ENCODE measurements around the gene ERN1.
"Not testable (repeated sequence)": the region's sequence is repeated elsewhere in the genome, so short reads cannot be mapped to it uniquely, and the experiment has no call there.

ERN1 gene

DNA sequence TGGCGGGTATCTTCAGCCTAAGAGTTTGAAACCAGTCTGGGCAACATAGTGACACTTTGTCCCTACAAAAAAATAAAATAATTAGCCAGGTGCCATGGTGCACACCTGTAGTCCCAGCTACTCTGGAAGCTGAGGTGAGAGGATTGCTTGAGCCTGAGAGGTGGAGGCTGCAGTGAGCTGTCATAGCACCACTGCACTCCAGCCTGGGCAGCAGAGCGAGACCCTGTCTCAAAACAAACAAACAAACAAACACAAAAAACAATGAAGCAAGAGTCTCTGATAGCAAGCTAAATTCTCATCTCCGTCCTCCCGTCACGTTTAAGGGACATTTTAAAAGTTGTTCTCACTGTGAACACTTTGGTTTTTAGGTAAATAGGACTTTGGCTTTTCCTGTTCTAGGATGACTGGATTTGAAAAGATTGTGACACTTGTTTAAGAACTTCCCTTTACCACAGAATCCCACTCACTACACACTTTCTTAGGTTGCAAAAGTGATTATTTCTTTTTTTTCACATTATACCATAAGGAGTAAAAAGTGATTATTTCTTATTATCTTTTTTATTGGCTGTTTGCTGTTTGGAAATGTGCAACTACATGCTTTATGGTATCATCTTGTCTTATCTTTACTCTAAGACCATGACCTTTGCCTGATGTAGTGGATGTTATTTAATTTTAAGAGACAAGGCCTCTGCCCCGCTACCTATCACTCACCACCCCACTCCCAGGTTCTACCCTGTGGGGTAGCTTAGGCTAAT is 4.4 kb upstream of the ERN1 start:
- FAIRE-seq = no peak

DNA sequence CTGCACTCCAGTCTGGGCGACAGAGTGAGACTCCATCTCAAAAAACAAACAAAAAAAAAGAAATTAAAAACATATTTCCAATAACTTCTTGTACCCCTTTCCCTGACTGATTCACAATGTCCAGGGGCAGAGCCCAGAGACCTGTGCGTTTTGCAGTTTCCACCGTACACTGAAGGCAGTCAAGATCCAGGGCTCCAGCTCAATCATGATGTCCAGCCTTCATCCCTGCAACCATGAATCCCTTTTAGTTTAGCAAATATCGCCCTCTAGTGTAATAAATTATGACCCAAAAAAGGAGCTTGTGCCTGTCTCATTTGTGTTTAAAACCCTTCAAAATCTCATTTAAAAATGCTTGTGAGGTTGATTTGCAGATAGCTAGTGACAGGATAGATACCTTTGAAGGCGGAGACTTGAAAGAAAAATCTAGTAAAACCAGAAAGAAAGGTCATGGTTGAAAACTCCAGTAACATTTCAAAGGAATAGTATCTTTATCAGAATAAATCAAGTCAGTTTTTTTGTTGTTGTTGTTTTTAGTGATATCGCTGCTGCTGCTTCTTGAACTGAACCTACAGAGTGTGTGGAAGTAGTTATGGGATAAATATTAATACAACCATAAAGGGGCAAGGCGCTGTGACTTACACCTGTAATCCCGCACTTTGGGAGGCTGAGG is 3.7 kb upstream of the ERN1 start:
- FAIRE-seq = peak; percentile 93

- no peak for FAIRE-seq
Measured at GRCh38 chr17:64131606-64132270, 1.8 kb upstream of the ERN1 start.

GRCh38 chr17:64130559-64131001 is 636 bp upstream of the ERN1 start:
- no peak for FAIRE-seq

DNA sequence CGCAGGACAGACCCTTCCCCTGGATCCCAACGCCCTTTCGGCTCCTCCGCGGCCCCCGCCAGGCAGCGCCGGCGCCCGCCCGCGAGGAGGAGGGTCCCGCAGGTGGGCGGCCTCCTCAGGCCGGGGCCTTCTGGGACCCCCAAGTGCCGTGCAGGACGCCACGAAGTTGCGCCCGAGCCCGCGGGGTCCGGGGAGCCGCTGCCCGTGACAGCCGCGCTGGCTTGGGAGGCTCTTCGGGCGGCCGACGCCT is 504 bp downstream of the ERN1 start:
- FAIRE-seq = no peak

- no peak for FAIRE-seq
Measured at GRCh38 chr17:64128787-64129514, 993 bp downstream of the ERN1 start.

DNA sequence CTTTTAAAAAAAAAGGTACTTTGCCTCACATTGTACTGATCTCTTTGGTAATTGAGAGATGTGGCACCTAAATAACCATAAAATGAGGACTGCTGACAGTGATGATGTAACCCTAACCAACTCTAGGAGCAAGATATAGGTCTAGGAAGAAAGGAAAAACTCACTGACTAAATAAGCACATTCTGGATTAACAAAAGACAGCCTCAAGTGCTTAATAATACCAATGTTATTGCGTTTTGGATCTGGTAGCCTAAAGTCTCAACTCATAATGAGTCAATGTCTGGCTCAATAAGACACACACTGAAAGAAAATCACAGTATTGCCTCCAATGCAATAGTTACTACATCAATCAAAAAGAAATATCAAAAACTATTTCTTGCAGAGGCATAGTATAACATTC is 3.0 kb downstream of the ERN1 start:
- FAIRE-seq = no peak

GRCh38 chr17:64125937-64126336 is 4.0 kb downstream of the ERN1 start:
- no peak for FAIRE-seq

DNA sequence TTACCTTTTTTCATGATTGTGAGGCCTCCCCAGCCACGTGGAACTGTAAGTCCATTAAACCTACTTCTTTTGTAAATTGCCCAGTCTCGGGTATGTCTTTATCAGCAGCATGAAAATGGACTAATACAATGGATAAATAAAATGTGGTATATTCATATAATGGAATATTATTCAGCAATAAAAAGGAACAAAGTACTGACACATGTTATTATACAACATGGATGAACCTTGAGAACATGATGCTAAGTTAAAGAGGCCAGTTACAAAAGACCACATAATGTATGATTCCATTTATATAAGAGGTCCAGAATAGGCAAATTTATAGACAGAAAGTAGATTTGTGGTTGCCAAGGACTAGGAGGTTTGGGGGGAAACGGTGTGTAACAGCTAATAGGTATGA is 5.3 kb downstream of the ERN1 start:
- no peak for FAIRE-seq

DNA sequence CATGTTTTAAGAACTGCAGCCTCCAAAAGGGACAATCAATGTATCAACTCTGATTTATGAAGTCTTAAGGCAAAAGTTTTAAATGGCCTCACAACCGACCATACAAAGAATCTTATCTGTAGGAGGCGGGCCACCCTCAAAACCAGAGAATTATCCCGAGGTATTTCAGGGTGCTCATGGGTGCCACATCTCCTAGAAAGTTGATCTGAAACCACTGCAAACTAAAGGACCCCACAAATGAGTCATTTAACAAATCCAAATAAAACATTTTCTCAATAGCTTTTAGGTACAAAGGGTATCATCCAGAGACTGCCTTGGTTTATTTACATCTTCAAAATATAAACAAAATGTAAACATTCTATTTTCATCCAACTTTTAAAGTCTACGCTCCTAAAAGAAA is 6.8 kb downstream of the ERN1 start:
- FAIRE-seq = no peak

DNA sequence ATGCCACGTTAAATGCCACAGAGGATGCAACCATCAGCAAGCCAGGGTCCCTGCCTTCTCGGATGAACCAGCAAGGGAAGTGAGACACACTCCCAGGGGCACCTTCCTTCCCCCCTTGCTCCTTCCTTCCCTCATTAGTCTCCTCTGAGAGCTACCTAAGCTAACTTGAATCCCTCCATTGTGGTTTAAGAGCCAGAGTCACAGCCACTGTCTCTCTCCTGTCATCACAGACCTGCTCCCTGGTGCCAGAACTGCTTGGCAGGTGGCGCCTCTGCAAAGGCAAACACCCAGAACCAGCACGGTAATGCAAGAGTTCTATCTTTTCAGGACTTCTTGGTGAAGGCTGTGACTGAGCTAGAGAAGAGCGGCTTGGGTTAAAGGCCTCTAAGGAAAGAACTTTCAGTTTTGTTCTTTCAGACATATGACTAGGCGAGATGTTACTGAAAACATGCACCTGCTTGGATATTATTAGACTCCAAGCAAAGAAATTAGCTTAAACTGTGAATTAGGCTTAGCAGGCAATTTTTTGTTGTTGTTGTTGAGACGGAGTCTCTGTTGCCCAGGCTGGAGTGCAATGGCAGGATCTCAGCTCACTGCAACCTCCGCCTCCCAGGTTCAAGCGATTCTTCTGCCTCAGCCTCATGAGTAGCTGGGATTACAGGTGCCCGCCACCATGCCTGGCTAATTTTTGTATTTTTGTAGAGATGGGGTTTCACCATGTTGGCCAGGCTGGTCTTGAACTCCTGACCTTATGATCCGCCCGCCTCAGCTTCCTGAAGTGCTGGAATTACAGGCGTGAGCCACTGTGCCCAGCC is 8.8 kb downstream of the ERN1 start:
- not testable (repeated sequence) for FAIRE-seq

GRCh38 chr17:64120159-64120810 is 9.7 kb downstream of the ERN1 start:
- no peak for FAIRE-seq

DNA sequence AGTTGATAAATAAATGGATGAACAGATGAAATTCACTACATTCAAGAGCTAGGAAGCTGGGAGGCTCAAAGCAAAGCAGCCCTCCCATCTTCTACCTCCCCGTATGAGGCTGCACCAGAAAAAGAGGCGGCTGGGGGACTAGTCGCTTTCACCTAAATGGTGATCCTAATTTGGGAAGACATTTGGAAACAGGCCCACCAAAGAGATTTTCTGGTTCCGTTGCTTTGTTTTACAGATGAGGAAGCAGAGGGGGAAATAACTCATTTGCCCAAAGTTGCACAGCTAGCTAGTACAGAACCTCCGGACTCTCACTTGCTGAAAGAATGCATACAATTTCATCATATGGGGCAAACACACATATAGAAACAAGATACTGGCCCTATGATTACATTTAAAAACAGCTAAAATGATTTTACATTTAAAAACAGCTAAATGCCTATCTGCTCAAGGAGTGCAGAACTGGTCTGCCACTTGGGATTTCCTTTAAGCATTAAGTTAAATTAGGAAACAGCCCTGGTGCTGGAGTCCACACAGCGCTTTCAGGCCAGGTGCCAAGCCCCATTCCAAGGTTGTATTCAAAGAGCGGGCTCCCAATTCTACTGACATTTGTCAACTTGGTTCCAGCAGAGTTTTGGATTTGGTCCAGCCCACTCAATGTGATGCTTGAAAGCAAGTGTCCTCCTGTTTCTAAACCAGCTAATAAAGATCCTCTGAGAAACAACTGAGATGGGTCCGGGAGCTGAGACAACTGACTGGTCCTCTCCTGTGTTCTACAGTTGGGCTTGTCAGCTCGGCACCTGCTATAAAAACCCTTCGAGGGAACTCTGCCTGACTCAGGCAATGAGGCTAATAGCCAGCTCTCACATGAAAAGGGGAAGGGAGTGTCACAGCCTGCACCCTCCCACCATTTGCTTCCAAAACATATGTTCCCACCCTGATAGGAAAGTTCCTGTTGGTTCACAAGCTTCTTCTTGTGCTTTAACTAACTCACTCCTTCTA is 11.7 kb downstream of the ERN1 start:
- no peak for FAIRE-seq

DNA sequence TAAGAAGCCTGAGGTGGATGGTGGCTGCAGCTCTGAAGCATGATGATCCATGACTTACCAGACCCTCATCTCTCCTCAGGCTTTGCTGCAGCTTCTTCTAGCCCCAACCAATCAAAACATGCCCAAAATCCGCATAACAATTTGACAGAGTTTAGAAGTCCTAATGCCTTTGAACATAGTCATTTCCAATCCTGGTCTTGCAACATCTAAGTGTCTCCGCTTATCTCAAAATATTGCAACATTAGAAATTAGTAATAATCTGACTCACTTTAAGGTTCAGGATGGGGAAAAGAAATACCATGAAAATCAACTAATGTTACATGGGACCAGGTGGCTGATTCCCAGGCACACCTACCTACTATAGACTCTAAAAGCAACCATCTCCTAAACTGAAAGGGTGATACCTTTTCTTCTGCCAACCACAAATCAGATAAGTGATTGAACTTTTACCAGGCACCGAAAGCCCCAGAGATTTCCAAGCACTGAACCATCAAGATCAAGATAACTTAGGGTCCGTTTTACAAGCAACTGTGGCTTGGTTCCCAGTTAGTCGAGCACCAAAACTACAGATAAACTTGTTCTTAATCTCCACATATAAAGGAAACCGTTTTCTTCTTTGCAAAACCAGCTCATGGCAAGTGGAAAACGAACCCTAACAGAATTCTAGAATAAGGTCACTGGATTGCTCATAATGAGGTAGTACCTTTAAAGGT is 14.0 kb downstream of the ERN1 start:
- no peak for FAIRE-seq

DNA sequence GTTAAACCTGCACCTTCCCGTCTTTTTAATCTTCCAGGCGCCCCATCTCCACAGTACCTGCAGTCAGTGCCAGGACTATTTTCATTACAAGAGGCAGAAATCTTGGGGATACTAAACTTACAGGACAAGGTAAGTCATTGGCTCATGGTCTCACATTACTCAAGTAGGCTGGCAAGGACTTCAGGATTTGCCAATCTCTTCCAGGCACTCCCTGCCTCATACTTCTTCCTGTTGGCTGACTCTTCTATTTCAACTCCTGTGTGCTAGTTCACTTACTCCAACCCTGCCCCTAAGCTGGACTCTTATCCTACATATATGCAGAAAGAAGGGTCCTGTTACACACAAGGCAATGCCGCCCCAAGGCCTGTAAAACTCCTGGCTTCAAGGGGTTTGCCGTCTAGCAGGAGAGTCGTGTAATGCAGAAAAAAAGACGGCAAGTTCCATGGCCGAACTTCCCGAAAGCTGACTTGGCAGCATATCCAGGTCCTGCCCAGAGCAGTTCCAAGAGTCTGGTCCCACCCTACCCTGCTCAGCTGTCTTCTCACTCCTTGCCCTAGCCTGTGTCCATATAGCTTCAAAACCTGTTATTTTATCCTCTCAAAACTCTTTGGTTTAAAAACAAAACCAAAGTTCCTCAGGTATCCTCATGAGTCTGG is 14.8 kb downstream of the ERN1 start:
- no peak for FAIRE-seq

GRCh38 chr17:64113006-64113405 is 16.9 kb downstream of the ERN1 start:
- no peak for FAIRE-seq

- no peak for FAIRE-seq
Measured at GRCh38 chr17:64111831-64112230, 18.1 kb downstream of the ERN1 start.

GRCh38 chr17:64110379-64111152 is 19.4 kb downstream of the ERN1 start:
- FAIRE-seq = no peak

DNA sequence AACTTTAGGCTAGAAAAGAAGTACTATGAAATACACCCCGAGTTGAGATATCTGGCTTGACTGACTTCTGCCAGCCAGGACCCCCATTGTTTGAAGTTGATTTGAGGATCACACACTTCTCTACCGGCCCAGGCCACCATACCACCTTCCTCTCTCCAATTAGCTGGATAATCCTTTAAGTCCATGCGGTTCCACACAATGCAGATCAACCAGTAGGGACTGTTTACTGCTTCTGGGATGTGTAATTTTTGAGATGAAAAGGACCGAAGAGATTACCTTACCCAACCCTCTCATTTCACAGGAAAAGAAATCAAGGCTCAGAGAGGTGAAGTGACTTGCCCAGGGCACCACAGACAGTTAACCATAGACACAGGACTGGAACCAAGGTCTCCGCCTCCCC is 20.5 kb downstream of the ERN1 start:
- no peak for FAIRE-seq

All from A204.1 (cell line).